Adrenal gland (tissue), 12 donors: Measurements from ENCODE around the gene CREB3L1. TPM values are rescaled to one million over a fixed set of nuclear protein-coding genes. Genes with fewer than 3 reads are reported as not detected.
"Not testable (repeated sequence)": the region's sequence is repeated elsewhere in the genome, so short reads cannot be mapped to it uniquely, and the experiment has no call there.

Source experiments
- DNase-seq, 7 donors: peaks; one replicate each; pipeline ENCODE4 v3.0.0-alpha.2; 2019 to 2020
- H3K27ac ChIP-seq, 5 donors: fragments of 200-600 bp; sonication (generic) in 4 of 5; 1 replicate in 3 of 5; 2 replicates in 2 of 5; pipeline versions ENCODE4 v1.5.1 to v1.8.0; 2016 to 2020; ENCODE audit warnings: mild to moderate bottlenecking in 1 of 5
- H3K27me3 ChIP-seq: fragments of 200-600 bp; 2 replicates; pipeline ENCODE4 v1.8.0; 2021
- H3K36me3 ChIP-seq, 2 donors: fragments of 200-600 bp; replicated peaks in 1 of 2; 1 replicate in 1 of 2; 2 replicates in 1 of 2; pipeline versions ENCODE4 v1.5.1 to v1.8.0; 2018 to 2022
- H3K4me1 ChIP-seq, 2 donors: fragments of 200-600 bp; replicated peaks in 1 of 2; 1 replicate in 1 of 2; 2 replicates in 1 of 2; pipeline versions ENCODE4 v1.5.1 to v1.8.0; 2018 to 2021
- H3K4me3 ChIP-seq, 4 donors: fragments of 200-600 bp; sonication (generic) in 3 of 4; one replicate each; pipeline ENCODE4 v1.5.1; 2016 to 2018
- H3K9me3 ChIP-seq, 3 donors: fragments of 200-600 bp; sonication (generic) in 1 of 3; replicated peaks in 1 of 3; 1 replicate in 2 of 3; 2 replicates in 1 of 3; pipeline versions ENCODE4 v1.5.1 to v1.8.0; 2016 to 2021
- CTCF ChIP-seq, 6 experiments: fragments of 450-650 bp in 4 of 6; fragments of 200-600 bp in 2 of 6; sonication (generic) in 1 of 6; IDR thresholded peaks; 1 replicate in 5 of 6; 2 replicates in 1 of 6; pipeline versions ENCODE4 v1.5.1 to v1.8.0; 2016 to 2021; ENCODE audit warnings: antibody characterized with exemption in 6 of 6, mild to moderate bottlenecking in 2 of 6, moderate library complexity in 1 of 6
- POLR2A ChIP-seq, 2 donors: fragments of 450-650 bp; IDR thresholded peaks; one replicate each; pipeline ENCODE4 v1.6.1; 2017; ENCODE audit warnings: antibody characterized with exemption in 2 of 2, mild to moderate bottlenecking in 2 of 2, moderate library complexity in 1 of 2
- WGBS, 4 donors: extraction: QIAGEN DNeasy Blood & Tissue Kit in 2 of 4; methylation state at CpG; one replicate each; pipeline versions ENCODE4 v1.1.5 to v1.1.7; 2013 to 2017; 5-methylcytosine and 5-hydroxymethylcytosine counted together
- intact Hi-C, 2 donors: fragments of 100-400 bp; cut with DNase I; formaldehyde crosslinking; loops; one replicate each; pipeline versions ENCODE4 v1.14.1 to v1.15.0; 2022 to 2023
- polyA plus RNA-seq, 3 donors: library from polyadenylated mRNA; stranded (reverse); fragments of 200-250 nt in 2 of 3; fragments of 350-450 nt in 1 of 3; fragmentation: Illumina TruSeq in 1 of 3; extraction: RNeasy Lipid Tissue Mini Kit (QIAGEN cat#74804) in 1 of 3; gene quantifications; one replicate each; pipeline ENCODE4 v1.2.3, GENCODE V29; 2013 to 2014
- total RNA-seq, 9 donors: library from RNA; depleted of rRNA in 4 of 9; stranded (reverse); fragments of >200 nt in 4 of 9; fragments of 120-200 nt in 1 of 9; fragmentation: NEBNext Ultra II Directional in 1 of 9; extraction: Animal tissue kit (Norgen Biotek cat#: 25700) in 1 of 9; gene quantifications; one replicate each; pipeline versions ENCODE4 v1.1.0 to v1.2.4, GENCODE V29; 2013 to 2023
- donor health status: healthy with polysubstance abuse.
- donor health status: Bipolar disorder and iron deficiency.
- donor health status: DM: yes; HTN: yes; CAD: no.
- donor health status: DM: no; HTN: no; CAD: no.
- donor health status: DM: no; HTN: no; CAD: no.
- donor health status: DM: yes; HTN: yes; CAD: no.

The CREB3L1 gene
- total and polyA plus RNA-seq, 12 donors = 5.4 to 31.7 (median 26.2) TPM

GRCh38 chr11:46300270-46300669 lies 22.8 kb downstream of the CREB3L1 start:
- intact Hi-C loops = no loop called here
- no peak for TF ChIP-seq CTCF (IDR thresholded peaks at IDR 0.05)
- TF ChIP-seq POLR2A (IDR thresholded peaks at IDR 0.05) = no peak

GRCh38 chr11:46302866-46303265 lies 25.4 kb downstream of the CREB3L1 start:
- no peaks in the 10 kb centered on the region for H3K36me3 ChIP-seq
- 73 to 87% (median 81%) methylated on average over 7 of the region's 7 CpGs for WGBS, 4 donors
- intact Hi-C loops = no loop called here
- TF ChIP-seq POLR2A (IDR thresholded peaks at IDR 0.05) = no peak
- no peak for TF ChIP-seq CTCF (IDR thresholded peaks at IDR 0.05)
- no peak overlapping the region for H3K27ac ChIP-seq
- peaks cover 15 to 17% of the 10 kb centered on the region in 2 donors for H3K4me1 ChIP-seq
- no peaks in the 10 kb centered on the region for H3K27me3 ChIP-seq
- no peak overlapping the region for H3K4me3 ChIP-seq
- H3K9me3 ChIP-seq = no peaks in the 10 kb centered on the region
- no peak for DNase-seq

More at GRCh38 chr11:46300270-46300669, 22.8 kb downstream of the CREB3L1 start:
- no peaks in the 10 kb centered on the region for H3K36me3 ChIP-seq
- H3K4me3 ChIP-seq = no peak overlapping the region
- DNase-seq = no peak
- no peaks in the 10 kb centered on the region for H3K27me3 ChIP-seq
- H3K9me3 ChIP-seq = no peaks in the 10 kb centered on the region
- peak overlapping the region in 3 of 5 donors; percentile 34 to 84 (median 78) for H3K27ac ChIP-seq
- H3K4me1 ChIP-seq = peaks cover 32 to 33% of the 10 kb centered on the region in 2 donors
- WGBS, 4 donors = 93 to 97% (median 93%) methylated on average over 6 to 7 of the region's 7 CpGs

DNA sequence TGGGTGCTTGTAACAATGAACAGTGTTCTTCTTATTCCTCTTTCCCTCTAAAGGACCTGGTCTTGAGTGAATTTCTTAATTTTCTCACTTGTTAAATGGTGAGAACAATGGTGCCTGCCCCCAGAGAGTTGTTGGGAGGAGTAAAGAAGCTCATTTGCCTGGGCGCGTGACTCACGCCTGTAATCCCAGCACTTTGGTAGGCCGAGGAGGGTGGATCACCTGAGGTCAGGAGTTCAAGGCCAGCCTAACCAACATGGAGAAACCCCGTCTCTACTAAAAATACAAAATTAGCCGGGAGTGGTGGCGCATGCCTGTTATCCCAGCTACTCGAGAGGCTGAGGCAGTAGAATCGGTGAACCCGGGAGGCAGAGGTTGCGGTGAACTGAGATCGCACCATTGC lies 26.6 kb downstream of the CREB3L1 start:
- H3K4me3 ChIP-seq, H3K9me3 ChIP-seq, DNase-seq, H3K4me1 ChIP-seq, intact Hi-C loops, H3K27ac ChIP-seq, H3K27me3 ChIP-seq, H3K36me3 ChIP-seq: not testable (repeated sequence)
- WGBS, 4 donors = 87 to 89% (median 88%) methylated on average over 12 of the region's 12 CpGs

DNA sequence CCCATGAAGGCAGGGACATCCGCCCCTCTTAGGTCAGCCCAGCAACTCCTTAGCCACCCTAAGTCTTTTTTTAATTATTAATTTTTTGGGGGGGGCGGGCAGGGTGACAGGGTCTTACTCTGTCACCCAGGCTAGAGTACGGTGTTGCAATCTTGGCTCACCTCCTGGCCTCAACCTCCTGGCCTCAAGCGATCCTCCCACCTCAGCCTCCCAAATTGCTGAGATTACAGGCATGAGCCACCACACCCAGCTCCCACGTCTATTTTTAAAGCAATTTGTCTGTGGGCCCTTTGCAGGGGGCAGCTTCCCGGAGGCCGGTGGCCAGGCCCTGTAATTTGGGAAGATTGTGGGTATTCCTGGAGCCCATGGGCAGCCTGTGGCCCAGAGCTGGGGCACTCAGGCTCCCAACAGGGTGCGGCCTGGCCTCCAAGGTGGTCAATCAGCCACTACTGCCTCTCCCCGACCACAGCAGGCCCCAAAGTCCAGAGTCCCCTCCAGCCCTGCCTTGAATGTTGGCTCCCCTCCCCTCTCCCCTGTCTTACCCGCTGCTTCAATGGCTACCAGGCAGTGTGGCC lies 27.2 kb downstream of the CREB3L1 start:
- Histone ChIP-seq H3K27ac (no peak overlapping the region), H3K4me3 (no peak overlapping the region), H3K36me3 (no peaks in the 10 kb centered on the region), H3K9me3 (no peaks in the 10 kb centered on the region), H3K27me3 (no peaks in the 10 kb centered on the region), H3K4me1 (peaks cover 0 to under 1% of the 10 kb centered on the region in 2 donors)
- TF ChIP-seq CTCF (IDR thresholded peaks at IDR 0.05) (no peak), POLR2A (IDR thresholded peaks at IDR 0.05) (no peak)
- 91 to 95% (median 93%) methylated on average over 9 to 10 of the region's 10 CpGs for WGBS, 4 donors
- intact Hi-C loops = loop anchor here in 1 of 2 donors (5.0 kb wide), 1 partner anchor 57 kb away; no protein-coding TSS in a partner anchor
- no peak for DNase-seq

GRCh38 chr11:46305295-46305694 lies 27.8 kb downstream of the CREB3L1 start:
- 64 to 83% (median 70%) methylated on average over 6 of the region's 6 CpGs for WGBS, 4 donors
- Histone ChIP-seq H3K36me3 (no peaks in the 10 kb centered on the region), H3K27ac (no peak overlapping the region), H3K4me1 (no peaks in the 10 kb centered on the region), H3K4me3 (no peak overlapping the region), H3K9me3 (no peaks in the 10 kb centered on the region), H3K27me3 (no peaks in the 10 kb centered on the region)
- TF ChIP-seq POLR2A (IDR thresholded peaks at IDR 0.05) (no peak), CTCF (IDR thresholded peaks at IDR 0.05) (no peak)
- intact Hi-C loops = loop anchor here in 1 of 2 donors (5.0 kb wide), 1 partner anchor 58 kb away; no protein-coding TSS in a partner anchor
- no peak for DNase-seq
